GM18498 (cell line): ENCODE measurements around the gene ELMOD1.
A peak's percentile ranks its signal among the peaks of the same experiment; 100 is the strongest.

Experiments
- ATAC-seq: cut with Tn5 transposase; IDR thresholded peaks from one replicate; pipeline ENCODE4 v1.9.1; 2021; ENCODE audit warnings: mild to moderate bottlenecking, moderate library complexity; ENCODE audit not compliant: unreplicated experiment

The ELMOD1 gene

GRCh38 chr11:107631931-107632330, 41.0 kb downstream of the ELMOD1 start:
- ATAC-seq: no peak

DNA sequence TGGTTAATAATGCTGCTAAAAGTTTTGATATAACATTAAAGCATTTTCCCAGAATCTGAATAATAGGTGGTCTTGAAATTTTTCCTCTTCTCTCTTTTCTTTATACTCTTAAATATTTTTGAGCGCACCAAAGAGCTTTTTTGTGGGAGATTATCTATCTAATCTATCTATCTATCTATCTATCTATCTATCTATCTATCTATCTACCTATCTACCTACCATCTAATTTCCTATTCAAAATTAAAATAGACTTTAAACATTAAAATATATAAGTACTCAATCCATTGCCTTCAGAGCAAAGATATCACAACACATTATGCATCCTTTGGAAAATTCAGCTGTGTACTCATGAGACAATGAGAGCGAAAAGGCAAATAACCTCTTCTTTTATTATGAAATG, 55.8 kb downstream of the ELMOD1 start:
- ATAC-seq: no peak

DNA sequence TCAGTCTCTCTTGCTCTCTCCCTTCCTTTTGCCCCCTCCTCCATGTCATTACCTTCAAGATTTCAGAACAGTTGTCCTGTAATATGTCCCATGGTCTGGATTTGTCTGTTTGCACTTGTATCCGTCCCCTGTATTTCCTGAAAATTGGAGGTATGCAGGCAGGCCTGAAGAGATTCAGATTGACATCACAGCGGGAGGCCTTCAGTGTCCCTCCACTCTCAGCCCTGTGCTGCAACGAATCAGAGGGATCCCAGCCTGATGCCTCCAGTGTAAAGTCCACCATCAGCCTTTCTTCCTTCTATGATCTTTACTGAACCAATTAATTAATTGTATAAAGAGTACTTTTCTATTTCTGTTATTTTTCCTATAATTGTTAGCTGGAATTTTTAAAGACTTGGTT, 57.3 kb downstream of the ELMOD1 start:
- ATAC-seq: no peak

DNA sequence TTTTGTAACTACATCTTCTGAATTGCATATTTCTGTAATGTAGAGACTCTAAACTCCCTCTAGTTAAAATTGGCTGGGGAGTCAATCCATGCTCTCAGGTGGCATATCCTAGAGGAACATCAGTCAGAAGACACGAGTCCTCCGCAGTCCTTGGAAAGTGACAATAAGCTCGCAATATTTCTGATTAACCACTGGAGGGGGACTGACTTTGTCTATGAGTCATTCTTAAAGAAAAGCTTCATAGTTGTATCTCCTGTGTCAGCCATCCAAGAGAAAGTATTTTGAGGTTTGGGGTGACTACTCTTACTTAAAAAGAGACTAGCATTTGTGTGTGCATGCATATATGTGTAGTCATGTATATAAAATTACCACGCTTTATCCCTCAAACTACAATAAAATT, 60.7 kb downstream of the ELMOD1 start:
- ATAC-seq: no peak

DNA sequence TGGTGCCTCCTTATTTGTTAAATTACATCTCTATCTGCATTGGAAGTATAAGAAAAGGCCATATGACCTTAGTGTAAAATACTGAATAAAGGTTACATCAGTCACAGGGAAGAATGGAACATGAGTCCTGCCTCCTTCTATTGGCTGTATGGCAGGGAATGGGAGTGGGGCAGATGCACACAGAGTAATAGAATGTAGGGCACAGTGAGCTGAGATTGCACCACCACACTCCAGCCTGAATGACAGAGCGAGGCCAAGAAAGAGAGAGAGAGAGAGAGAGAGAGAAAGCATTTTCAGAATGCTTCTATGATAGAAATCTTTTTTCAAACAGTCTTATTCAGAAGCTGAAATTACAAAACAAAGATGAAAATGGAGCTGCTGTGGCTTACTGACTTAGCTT, 62.1 kb downstream of the ELMOD1 start:
- no peak for ATAC-seq

- no peak for ATAC-seq
Observed at GRCh38 chr11:107655602-107656001, 64.7 kb downstream of the ELMOD1 start.

DNA sequence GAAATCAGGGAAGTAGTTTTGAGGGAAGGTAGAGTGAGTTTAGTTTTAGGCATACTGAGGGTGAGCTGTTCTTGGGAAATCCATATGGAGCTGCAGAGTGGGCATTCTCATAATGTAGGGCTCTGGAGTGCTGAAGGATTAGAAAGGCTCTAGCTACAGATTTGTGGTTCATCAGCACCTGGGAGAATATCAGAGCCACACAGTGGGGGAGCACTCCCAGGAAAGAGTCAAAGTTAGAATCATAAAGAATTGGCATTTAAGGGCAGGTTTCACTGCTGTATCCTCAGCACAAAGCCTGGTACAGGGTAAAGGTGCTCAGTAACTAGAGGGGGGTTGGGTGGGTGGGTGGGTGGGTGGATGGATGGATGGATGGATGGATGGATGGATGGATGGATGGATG, 68.4 kb downstream of the ELMOD1 start:
- no peak for ATAC-seq

- ATAC-seq: no peak
Observed at GRCh38 chr11:107660066-107660465, 69.1 kb downstream of the ELMOD1 start.

DNA sequence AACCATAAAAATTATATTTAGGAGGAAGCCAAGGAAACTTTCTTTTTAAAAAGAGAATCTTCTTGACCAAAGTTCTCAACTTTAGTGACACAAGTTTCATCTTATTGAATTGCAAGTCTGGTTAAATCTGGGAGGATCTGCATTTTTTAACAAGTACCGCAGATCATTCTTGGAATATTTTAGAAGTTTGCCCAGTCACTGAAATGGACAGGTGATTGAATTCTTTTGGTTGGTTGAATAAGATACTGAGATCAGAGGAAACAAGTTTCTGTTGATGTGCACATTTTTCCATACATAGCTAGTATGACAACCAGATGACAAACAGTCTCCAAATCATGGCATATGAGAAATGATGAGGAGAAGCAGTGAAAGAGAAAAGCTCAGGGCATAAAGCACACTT, 70.7 kb downstream of the ELMOD1 start:
- no peak for ATAC-seq

- ATAC-seq: no peak
Observed at GRCh38 chr11:107665018-107665417, 74.1 kb downstream of the ELMOD1 start.

DNA sequence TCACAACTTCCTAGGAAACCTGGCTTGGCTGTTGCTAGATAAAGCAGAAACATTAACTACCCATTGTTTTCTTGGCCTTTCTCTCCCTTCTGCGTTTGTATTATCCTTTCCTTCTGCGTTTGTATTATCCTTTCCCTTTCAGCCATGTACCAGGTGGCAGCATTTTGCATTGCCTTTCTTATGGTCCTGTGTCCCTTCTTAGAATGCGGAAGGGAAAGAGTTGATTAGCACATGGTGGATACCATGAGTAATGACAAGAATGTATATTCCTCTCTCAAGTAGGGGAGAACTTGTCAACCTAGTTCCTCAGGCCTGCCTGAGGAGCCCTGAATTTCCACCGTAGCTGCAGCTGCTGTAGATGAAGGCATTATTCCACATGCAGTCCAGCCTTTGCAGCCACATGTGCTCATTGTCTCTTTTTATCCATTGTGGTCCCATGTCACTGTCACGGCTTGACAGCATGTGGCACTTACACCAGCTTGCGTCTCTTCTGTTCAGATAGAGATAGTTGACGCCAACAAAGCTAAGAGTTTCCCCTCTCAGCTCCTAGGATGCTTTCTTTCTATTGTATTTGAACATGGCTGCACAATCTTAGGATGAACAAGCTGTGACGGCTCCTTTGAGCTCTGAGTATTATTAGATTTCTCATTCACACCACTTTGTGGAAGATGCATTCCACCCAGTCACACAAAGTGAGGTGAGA, 76.1 kb downstream of the ELMOD1 start:
- ATAC-seq: no peak

GRCh38 chr11:107669191-107669740, 78.3 kb downstream of the ELMOD1 start:
- ATAC-seq: no peak

GRCh38 chr11:107669893-107670601, 79.1 kb downstream of the ELMOD1 start:
- ATAC-seq: no peak

GRCh38 chr11:107675902-107676301, 85.0 kb downstream of the ELMOD1 start:
- ATAC-seq: peak; percentile 68

- ATAC-seq: peak; percentile 33
Observed at GRCh38 chr11:107676336-107677057, 85.5 kb downstream of the ELMOD1 start.

GRCh38 chr11:107677924-107678631, 87.1 kb downstream of the ELMOD1 start:
- ATAC-seq: no peak

DNA sequence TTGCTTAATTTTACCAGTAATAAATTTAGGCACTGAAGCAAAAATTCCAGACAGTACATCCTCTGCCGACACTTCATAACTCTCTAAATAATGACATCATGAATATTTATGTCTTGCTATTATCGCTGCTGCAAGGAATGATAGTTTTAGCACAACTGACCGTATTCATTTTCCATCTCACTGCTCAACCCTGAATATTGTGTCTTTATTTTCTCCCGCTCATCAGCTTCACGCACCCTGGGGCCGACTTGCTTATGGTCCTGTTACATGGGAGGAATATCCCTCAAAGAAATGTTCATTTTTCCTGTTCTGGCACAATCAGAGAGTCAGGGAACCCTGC, 87.7 kb downstream of the ELMOD1 start:
- ATAC-seq: no peak

DNA sequence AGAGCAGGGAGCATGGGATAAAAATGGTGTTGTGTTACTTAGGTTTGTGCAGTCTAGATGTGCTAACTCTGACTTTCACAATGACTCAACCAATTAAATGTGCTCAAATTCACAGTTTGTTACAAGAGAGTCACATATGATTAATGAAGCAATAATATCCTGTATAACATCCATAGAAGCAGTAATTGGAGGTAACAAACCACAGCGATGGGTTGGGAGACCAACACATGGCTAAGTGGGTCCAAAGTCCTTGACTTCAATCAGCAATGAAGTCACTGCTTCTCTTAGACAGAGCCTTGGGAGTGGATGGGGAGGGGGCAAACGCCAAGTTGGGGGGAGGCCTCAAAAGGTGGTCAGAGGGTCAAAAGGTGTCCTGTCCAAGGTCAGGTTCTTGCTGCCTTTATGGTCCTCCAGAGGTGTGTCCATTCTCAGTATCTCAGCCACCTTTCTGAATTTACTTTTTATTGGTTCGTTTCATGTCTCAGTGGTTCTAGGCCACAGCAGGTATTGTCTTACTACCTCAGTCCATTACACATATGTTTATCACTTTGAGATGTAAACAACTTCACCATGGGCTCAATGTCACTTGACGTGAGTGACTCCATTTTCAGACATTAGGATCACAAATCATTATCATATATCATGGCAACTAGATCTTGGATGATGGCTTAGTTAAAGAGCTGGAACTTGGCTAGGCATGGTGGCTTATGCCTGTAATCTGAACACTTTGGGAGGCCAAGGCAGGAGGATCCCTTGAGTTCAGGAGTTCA, 88.5 kb downstream of the ELMOD1 start:
- no peak for ATAC-seq

DNA sequence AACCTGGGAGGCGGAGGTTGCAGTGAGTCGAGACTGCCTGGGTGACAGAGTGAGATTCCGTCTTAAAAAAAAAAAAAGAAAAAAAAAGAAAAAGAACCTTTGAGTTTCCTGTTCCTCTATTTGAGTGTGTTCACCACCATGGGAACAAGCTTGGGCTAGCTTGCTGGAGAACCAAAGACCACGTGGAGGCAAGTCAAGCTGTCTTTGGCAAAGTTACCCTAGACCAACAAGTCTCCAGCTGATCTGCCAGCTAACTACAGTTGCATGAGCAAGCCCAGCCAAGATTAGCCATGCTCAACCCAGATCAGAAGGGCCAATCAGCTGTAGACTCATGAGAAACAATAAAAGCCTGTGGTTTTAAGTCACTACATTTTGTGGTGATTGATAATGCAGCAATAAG, 91.2 kb downstream of the ELMOD1 start:
- ATAC-seq: no peak

DNA sequence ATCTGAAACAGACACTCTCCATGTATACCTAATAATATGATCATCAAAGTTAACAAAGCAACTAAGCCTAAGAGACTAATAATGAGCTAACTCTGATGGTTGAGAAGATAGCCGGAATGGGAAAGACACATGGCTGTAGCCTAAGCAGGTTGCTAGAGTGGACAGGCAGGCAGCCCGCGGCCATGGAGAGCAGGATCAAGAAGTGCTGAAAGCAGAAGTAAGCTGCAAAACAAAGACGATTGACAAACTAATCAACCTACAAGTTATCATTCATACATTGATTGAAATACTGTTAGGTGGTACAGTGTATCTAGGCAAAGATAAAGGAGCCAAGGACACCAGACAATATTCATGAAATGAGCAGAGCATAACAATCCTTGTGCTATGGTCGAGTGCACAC, 91.6 kb downstream of the ELMOD1 start:
- no peak for ATAC-seq
